Prostate gland (tissue), 2 donors: Measurements from ENCODE around the gene LRRC55. TPM values are rescaled to one million over a fixed set of nuclear protein-coding genes. Genes with fewer than 3 reads are reported as not detected.

ENCODE experiments used
- DNase-seq: peaks from one replicate; pipeline ENCODE4 v3.0.0-alpha.2; 2019; ENCODE audit warnings: low spot score
- H3K27ac ChIP-seq, 2 donors: fragments of 200-600 bp; sonication (generic); 2 replicates each; pipeline ENCODE4 v1.5.1; 2017 to 2019
- H3K27me3 ChIP-seq: fragments of 200-600 bp; sonication (generic); replicated peaks from 2 replicates; pipeline ENCODE4 v1.5.1; 2019; ENCODE audit not compliant: insufficient read depth
- H3K36me3 ChIP-seq, 2 donors: fragments of 200-600 bp; sonication (generic); 1 replicate in 1 of 2; 2 replicates in 1 of 2; pipeline versions ENCODE4 v1.5.1 to v1.8.1; 2017 to 2019
- H3K4me1 ChIP-seq: fragments of 200-600 bp; sonication (generic); replicated peaks from 2 replicates; pipeline ENCODE4 v1.5.1; 2019
- H3K4me3 ChIP-seq, 2 donors: fragments of 200-600 bp; sonication (generic); 2 replicates each; pipeline ENCODE4 v1.5.1; 2017 to 2019
- H3K9me3 ChIP-seq: fragments of 200-600 bp; sonication (generic); 2 replicates; pipeline ENCODE4 v1.5.1; 2017
- POLR2A ChIP-seq: fragments of 450-650 bp; IDR thresholded peaks from one replicate; pipeline ENCODE4 v1.6.1; 2016; ENCODE audit warnings: antibody characterized with exemption, mild to moderate bottlenecking
- POLR2AphosphoS5 ChIP-seq: sonication (generic); formaldehyde crosslinking; IDR thresholded peaks from one replicate; pipeline ENCODE4 v1.6.1; 2017; ENCODE audit warnings: antibody characterized with exemption
- WGBS: methylation state at CpG from one replicate; pipeline ENCODE4 v1.1.5; 2018; 5-methylcytosine and 5-hydroxymethylcytosine counted together
- intact Hi-C: fragments of 100-400 bp; cut with DNase I; formaldehyde crosslinking; loops from one replicate; pipeline ENCODE4 v1.14.2; 2022
- total RNA-seq, 2 donors: library from RNA; depleted of rRNA; stranded (reverse); fragments of >200 nt; gene quantifications; one replicate each; pipeline ENCODE4 v1.1.0, GENCODE V29; 2016
- TF ChIP-seq, protein P1 (sequence below), 4 experiments: fragments of 200-600 bp in 2 of 4; fragments of 450-650 bp in 2 of 4; sonication (generic) in 2 of 4; IDR thresholded peaks; 1 replicate in 3 of 4; 2 replicates in 1 of 4; pipeline ENCODE4 v1.5.1; 2016 to 2019; ENCODE audit warnings: antibody characterized with exemption in 4 of 4, mild to moderate bottlenecking in 2 of 4, moderate library complexity in 2 of 4

The LRRC55 gene, protein sequence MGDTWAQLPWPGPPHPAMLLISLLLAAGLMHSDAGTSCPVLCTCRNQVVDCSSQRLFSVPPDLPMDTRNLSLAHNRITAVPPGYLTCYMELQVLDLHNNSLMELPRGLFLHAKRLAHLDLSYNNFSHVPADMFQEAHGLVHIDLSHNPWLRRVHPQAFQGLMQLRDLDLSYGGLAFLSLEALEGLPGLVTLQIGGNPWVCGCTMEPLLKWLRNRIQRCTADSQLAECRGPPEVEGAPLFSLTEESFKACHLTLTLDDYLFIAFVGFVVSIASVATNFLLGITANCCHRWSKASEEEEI
- under 1 TPM in 1 of 2 donors, not detected in 1; 0.23 TPM for total RNA-seq

DNA sequence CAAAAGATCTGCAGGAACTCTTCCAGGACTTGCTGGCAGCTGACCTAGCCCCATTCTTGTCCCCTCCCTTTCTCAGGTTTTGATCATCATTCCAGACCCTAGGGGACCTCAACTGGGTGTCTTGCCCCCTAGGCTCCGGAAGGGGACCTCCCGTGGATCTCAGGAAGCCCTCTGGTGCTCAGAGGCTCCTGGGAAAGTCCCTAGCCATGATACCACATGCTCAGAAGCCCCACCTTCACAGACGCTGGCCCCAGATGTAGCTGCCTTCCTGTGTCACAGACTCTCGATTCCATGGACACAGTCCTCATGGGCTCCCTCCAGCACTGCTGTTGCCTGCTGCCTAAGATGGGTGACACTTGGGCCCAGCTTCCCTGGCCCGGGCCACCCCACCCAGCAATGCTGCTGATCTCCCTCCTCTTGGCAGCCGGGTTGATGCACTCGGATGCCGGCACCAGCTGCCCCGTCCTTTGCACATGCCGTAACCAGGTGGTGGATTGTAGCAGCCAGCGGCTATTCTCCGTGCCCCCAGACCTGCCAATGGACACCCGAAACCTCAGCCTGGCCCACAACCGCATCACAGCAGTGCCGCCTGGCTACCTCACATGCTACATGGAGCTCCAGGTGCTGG, at the start of gene LRRC55:
Gene LRRC55 (plus strand): TSS at position 276 of the 628 bp plus-strand sequence. CDS start 70 bp downstream, at position 346.
- Histone ChIP-seq H3K4me1 (no peaks in the 10 kb centered on the region), H3K4me3 (no peak within 1 kb of the TSS), H3K27ac (no peak within 1 kb of the TSS), H3K9me3 (no peaks in the 10 kb centered on the region), H3K27me3 (no peaks in the 10 kb centered on the region), H3K36me3 (no peaks in the 10 kb centered on the region)
- WGBS = 78% methylated on average over 15 of the region's 15 CpGs
- TF ChIP-seq POLR2A = no peak
- TF ChIP-seq POLR2AphosphoS5 = no peak
- TF ChIP-seq, protein P1, sequence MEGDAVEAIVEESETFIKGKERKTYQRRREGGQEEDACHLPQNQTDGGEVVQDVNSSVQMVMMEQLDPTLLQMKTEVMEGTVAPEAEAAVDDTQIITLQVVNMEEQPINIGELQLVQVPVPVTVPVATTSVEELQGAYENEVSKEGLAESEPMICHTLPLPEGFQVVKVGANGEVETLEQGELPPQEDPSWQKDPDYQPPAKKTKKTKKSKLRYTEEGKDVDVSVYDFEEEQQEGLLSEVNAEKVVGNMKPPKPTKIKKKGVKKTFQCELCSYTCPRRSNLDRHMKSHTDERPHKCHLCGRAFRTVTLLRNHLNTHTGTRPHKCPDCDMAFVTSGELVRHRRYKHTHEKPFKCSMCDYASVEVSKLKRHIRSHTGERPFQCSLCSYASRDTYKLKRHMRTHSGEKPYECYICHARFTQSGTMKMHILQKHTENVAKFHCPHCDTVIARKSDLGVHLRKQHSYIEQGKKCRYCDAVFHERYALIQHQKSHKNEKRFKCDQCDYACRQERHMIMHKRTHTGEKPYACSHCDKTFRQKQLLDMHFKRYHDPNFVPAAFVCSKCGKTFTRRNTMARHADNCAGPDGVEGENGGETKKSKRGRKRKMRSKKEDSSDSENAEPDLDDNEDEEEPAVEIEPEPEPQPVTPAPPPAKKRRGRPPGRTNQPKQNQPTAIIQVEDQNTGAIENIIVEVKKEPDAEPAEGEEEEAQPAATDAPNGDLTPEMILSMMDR (IDR thresholded peaks at IDR 0.05) = no peak
- DNase-seq = no peak
- intact Hi-C loops = no loop called here

DNA sequence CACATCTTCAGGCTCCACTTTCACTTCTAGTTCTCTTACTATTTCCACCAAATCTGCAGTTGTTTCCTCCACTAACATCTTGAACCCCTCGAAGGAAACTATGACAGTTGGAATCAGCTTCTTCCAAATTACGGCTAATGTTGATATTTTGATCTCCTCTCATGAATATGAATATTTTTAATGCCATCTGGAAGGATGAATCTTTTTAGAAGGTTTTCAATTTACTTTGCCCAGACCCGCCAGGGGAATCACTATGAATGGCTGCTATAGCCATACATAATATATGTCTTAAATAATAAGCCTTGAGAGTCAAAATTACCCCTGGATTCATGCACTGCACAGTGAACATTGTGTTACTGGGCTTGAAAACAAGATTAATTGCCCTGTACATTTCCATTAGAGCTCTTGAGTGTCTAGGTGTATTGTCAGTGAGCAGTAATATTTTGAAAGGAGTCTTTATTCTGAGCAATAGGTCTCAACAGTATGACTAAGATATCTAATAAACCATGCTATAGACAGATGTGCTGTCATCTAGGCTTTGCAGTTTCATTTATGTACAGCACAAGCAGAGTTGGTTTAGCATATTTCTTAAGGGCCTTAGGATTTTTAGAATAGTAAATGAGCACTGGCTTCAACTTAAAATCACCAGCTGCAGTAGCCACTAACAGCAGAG, 48.3 kb upstream of the LRRC55 start:
- H3K27me3 ChIP-seq = no peaks in the 10 kb centered on the region

DNA sequence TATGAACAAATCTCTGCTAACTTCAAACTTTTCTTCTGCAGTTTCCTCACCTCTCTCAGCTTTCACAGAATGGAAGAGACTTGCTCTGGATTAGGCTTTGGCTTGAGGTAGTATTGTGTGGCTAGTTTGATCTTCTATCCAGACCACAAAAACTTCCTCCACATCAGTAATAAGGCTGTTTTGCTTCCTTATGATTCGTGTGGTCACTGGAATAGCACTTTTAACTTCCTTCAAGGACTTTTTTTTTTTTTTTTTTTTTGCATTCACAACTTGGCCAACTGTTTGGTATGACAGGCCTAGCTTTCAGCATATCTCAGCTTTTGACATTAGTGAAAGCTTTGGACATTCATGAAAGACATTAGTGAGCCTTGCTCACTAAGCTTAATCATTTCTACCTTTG, 47.5 kb upstream of the LRRC55 start:
- intact Hi-C loops = no loop called here
- no peak overlapping the region for H3K4me3 ChIP-seq
- H3K36me3 ChIP-seq = no peaks in the 10 kb centered on the region
- H3K27me3 ChIP-seq = no peaks in the 10 kb centered on the region
- H3K4me1 ChIP-seq = no peaks in the 10 kb centered on the region
- no peaks in the 10 kb centered on the region for H3K9me3 ChIP-seq
- DNase-seq = no peak
- 46% methylated on average over 1 of the region's 1 CpG for WGBS
- no peak for TF ChIP-seq POLR2AphosphoS5
- TF ChIP-seq POLR2A = no peak
- TF ChIP-seq, protein P1 (IDR thresholded peaks at IDR 0.05) = no peak
- H3K27ac ChIP-seq = no peak overlapping the region

More for the DNA sequence above, 48.3 kb upstream of the LRRC55 start:
- Histone ChIP-seq H3K36me3 (no peaks in the 10 kb centered on the region), H3K9me3 (no peaks in the 10 kb centered on the region), H3K4me1 (no peaks in the 10 kb centered on the region), H3K4me3 (no peak overlapping the region), H3K27ac (no peak overlapping the region)
- intact Hi-C loops = no loop called here
- WGBS = 80% methylated on average over 3 of the region's 3 CpGs
- TF ChIP-seq, protein P1 (IDR thresholded peaks at IDR 0.05) = no peak
- TF ChIP-seq POLR2AphosphoS5 = no peak
- no peak for TF ChIP-seq POLR2A
- no peak for DNase-seq

DNA sequence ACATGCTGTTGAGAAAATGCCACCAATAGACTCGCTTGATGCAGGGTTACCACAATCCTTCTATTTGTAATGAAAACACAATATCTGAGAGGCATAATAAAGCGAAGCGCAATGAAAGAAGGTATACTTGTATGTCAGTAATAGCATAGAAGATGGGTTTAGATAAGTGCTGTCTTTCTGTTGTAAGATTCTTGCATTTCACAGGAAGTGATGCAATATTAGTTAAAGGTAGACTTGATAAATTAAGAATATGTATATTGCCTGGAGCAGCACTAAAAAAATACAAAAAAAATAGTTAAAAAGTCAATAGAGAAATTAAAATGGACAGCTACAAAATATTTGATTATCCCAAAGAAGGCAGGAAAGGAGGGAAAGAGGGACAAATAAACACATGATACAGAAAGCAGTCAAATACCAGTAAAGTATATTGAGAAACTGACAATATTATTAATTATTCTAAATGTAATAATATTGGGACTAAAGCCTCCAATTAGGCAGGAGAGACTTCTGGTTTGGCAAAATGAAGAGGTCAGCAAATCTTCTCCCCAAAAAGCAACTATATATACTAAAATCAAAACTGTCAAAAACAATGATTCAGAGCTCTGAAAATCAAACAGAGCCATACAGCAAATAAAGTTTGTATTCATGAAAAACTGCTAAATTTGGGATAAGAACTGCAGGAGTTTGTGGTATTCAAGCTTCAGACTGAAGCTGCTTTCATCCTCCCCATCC, 46.6 kb upstream of the LRRC55 start:
- WGBS = 97% methylated on average over 3 of the region's 3 CpGs
- intact Hi-C loops = no loop called here

More for the DNA sequence above, 46.6 kb upstream of the LRRC55 start:
- TF ChIP-seq POLR2A (no peak), POLR2AphosphoS5 (no peak)
- TF ChIP-seq, protein P1 (IDR thresholded peaks at IDR 0.05) = no peak
- Histone ChIP-seq H3K27me3 (no peaks in the 10 kb centered on the region), H3K36me3 (no peaks in the 10 kb centered on the region), H3K27ac (no peak overlapping the region), H3K4me1 (no peaks in the 10 kb centered on the region), H3K4me3 (no peak overlapping the region), H3K9me3 (no peaks in the 10 kb centered on the region)
- DNase-seq = no peak
